VCaP (cell line): Measurements from ENCODE around the gene BLVRB.
"Not testable (repeated sequence)": the region's sequence is repeated elsewhere in the genome, so short reads cannot be mapped to it uniquely, and the experiment has no call there.

Experiments used
- H3K27ac ChIP-seq: fragments of 450-650 bp; 2 replicates; pipeline ENCODE4 v1.5.1; 2017
- TF ChIP-seq, protein P1 (sequence below): fragments of 450-650 bp; conservative IDR thresholded peaks from 2 replicates; pipeline ENCODE4 v1.5.1; 2017; ENCODE audit warnings: mild to moderate bottlenecking, moderate library complexity

The BLVRB gene

DNA sequence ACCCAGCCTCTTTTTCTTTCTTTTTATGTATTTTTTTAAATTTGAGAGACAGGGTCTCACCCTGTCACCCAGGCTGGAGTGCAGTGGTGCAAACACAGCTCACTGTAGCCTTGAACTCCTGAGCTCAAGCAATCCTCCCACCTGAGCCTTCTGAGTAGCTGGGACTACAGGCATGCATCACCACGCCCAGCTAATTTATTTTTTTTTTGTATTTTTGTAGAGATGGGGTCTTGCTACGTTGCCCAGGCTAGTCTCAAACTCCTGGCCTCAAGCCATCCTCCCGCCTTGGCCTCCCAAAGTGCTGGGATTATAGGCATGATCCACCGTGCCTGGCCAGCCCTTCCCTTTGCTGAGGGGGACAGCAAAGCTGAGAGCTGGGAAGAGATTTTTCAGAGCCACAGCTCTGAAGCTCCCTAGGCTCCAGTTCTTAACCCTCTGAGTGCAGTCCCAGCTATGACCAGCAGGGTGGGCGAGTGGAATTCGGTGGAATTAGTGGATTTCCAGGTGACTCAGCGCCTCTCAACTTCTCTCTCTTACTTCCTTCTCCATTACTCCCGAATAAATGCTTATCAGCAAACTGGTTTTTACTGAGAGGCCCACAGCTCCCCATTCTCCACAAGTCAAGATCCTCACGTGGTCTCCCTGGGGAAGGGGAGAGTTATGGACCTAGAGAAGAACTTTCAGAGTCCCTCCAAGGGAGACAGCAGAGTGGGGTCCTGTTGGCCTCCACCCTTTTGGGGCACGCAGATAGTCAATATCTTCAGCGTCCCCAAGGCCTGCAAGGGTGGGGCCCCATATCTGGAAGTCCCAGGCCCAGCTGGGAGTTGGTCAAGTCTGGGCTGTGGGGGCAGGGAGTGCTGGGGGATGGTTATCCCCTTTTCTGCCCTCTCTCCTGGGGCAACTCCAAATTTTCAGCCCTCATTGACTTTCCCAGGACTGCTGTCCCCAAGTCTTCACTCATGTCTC, 1.2 kb downstream of the BLVRB start:
- TF ChIP-seq, protein P1, sequence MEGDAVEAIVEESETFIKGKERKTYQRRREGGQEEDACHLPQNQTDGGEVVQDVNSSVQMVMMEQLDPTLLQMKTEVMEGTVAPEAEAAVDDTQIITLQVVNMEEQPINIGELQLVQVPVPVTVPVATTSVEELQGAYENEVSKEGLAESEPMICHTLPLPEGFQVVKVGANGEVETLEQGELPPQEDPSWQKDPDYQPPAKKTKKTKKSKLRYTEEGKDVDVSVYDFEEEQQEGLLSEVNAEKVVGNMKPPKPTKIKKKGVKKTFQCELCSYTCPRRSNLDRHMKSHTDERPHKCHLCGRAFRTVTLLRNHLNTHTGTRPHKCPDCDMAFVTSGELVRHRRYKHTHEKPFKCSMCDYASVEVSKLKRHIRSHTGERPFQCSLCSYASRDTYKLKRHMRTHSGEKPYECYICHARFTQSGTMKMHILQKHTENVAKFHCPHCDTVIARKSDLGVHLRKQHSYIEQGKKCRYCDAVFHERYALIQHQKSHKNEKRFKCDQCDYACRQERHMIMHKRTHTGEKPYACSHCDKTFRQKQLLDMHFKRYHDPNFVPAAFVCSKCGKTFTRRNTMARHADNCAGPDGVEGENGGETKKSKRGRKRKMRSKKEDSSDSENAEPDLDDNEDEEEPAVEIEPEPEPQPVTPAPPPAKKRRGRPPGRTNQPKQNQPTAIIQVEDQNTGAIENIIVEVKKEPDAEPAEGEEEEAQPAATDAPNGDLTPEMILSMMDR, result peak; percentile 91
- H3K27ac ChIP-seq, result no peak overlapping the region; the same call in 1 of the 2 replicates

DNA sequence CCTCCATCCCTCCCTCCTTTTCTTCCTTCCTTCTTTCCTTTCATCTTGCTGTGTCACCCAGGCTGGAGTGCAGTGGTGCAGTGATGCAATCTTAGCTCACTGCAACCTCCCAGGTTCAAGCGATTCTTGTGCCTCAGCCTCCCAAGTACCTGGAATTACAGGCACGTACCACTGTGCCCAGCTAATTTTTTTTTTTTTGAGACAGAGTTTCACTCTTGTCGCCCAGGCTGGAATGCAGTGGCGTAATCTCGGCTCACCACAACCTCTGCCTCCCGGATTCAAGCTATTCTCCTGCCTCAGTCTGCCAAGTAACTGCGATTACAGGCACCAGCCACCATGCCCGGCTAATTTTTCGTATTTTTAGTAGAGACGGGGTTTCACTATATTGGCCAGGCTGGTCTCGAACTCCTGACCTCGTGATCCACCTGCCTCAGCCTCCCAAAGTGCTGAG, 1.9 kb downstream of the BLVRB start:
- H3K27ac ChIP-seq, result not testable (repeated sequence)

DNA sequence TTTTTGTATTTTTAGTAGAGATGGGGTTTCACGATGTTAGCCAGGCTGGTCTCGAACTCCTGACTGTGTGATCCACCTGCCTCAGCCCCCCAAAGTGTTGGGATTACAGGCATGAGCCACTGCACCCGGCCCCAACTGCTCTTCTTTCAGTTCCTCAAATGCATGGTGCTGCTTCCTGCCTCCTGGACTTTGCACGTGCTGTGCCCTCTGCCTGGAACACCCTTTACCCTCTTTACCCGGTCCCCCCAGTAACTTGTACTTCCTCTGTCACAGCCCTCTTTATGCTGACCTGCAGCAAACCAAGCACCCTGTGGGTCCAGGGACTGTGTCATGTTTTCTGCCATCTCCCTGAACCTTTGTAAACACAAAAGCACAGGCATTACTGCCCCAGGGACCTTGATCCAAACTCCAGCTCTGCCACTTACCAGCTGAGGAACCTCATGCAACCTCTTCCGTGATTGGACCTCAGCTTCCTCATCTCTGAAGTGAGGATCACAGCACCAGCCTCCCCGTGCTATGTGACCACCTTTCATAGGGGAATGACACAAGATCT, 3.8 kb downstream of the BLVRB start:
- H3K27ac ChIP-seq, result peak overlapping the region; percentile 59
- TF ChIP-seq, protein P1, result no peak

DNA sequence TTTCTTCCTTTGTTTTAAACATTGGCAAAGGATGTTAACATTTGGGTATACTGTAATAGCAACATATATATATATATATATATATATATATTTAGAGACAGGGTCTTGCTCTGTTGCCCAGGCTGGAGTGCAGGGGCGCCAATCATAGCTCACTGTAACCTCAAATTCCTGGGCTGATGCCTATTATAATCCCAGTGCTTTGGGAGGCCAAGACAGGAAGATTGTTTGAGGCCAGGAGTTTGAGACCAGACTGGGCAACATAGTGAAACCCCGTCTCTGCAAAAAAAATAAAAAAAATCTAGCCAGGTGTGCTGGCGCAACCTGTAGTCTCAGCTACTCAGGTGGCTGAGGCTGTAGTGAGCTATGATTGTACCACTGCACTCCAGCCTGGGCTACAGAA, 5.4 kb downstream of the BLVRB start:
- TF ChIP-seq, protein P1, result no peak
- no peak overlapping the region for H3K27ac ChIP-seq

DNA sequence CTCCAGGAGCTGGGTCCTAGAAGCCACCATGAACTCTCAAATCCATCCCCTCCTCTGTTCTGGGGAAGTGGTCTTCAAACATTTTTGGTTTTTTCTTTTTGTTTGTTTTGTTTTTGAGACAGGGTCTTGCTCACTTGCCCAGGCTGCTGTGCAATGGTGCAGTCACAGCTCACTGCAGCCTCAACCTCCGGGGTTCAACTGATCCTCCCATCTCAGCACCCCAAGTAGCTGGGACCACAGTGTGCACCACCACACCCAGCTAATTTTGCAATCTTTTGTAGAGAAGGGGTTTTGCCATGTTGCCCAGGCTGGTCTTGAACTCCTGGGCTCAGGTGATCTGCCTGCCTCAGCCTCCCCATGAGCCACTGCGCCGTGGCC, 7.0 kb downstream of the BLVRB start:
- TF ChIP-seq, protein P1, result no peak
- H3K27ac ChIP-seq, result no peak overlapping the region

DNA sequence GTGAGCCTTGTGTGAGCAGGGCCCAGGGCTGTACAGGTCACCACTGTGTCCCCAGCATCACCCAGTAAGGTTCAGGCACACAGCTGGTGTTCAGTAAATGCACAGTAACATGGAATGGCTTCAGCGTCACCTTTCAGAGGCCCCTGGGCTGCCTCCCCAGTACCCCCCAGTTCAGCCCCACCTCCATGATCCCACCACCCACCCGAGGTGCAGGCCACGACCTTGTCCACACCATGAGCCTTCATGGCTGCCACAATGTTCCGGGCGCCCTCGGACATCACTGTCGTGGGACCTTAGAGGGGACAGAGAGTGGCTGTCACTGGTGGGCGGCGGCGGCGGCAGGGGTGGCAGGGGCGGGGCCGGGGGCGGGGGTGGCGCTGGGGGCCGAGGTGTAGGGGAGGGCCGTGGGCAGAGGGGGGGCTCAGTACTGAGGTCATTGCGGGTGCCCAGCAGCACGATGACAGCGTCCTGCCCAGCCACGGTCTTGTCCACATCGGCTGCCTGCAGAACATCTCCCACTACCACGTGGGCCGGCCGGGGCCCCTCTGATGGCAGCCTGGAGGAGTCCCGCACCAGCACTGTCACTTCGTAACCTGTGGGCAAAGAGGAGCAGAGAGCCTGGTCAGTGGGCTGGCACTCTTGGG, 7.5 kb downstream of the BLVRB start:
- TF ChIP-seq, protein P1, result no peak
- H3K27ac ChIP-seq, result no peak overlapping the region

DNA sequence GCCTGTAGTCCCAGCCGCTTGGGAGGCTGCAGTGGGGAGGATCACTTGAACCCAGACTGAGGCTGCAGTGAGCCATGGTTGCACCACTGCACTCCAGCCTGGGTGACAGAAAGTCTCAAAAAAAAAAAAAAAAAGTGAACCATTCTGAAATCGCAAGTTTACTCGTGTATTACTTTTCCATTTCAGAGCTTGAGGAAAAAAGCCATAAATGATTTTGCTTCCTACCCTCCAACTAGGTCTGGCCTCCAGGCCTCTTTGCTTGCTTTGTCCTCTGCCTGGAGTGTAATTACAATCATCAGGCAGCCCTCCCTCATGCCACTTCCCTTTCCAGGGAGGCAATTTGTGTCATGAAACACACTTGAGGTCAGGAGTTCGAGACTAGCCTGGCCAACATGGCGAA, 8.5 kb downstream of the BLVRB start:
- TF ChIP-seq, protein P1, result no peak
- no peak overlapping the region for H3K27ac ChIP-seq

DNA sequence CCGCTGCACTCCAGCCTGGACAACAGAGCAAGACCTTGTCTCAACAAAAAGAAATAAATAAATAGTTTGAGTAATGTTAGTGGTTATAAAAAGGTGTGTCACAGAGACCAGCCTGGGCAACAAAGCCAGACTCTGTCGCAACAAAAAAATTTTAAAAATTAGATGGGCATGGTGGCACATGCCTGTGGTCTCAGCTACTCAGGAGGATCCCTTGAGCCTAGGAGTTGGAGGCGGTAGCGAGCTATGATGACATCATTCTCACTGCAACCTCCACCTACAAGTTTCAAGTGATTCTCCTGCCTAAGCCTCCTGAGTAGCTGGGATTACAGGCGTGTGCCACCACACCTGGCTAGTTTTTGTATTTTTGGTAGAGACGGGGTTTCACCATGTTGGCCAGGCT, 11.6 kb downstream of the BLVRB start:
- H3K27ac ChIP-seq, result peak overlapping the region; percentile 53
